ENCODE measurements around the gene ARHGAP10.

- TF ChIP-seq CTCF (IDR thresholded peaks at IDR 0.05; ENCODE audit: low read length) (no peak), EZH2 (optimal IDR thresholded peaks at IDR 0.05; ENCODE audit: low read depth, low read length) (no peak)
Observed at GRCh38 chr4:147824884-147825283, 93.0 kb downstream of the ARHGAP10 start.

Data from MM.1S (cell line).